HG03469 (cell line): ENCODE results near the gene FOSL1.
"Not testable (repeated sequence)": the region's sequence is repeated elsewhere in the genome, so short reads cannot be mapped to it uniquely, and the experiment has no call there.

Source experiments
- ATAC-seq: cut with Tn5 transposase; IDR thresholded peaks from one replicate; pipeline ENCODE4 v1.9.1; 2021; ENCODE audit warnings: mild to moderate bottlenecking, moderate library complexity, moderate number of reproducible peaks; ENCODE audit not compliant: unreplicated experiment

Gene FOSL1

DNA sequence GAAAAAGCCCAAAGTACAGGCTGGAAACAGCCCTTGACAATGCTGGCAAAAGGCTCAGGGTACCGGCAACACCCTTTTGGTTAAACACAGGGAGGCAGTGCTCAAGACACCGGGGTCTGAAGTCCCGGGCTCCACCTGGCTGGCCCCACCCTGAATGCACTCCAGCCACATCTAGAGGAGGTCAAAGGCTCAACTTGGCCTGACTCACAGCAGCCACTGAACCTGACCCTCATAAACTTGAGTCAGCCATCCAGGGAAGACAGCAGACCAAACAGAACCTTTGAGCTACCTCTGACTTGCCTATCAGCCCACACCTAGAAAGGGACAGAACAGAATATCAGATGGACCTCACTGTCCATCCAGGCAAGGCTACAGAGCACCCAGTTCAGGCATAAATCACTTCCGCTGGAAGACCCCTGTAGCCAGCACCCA lies 46.0 kb downstream of the FOSL1 start:
- no peak for ATAC-seq

DNA sequence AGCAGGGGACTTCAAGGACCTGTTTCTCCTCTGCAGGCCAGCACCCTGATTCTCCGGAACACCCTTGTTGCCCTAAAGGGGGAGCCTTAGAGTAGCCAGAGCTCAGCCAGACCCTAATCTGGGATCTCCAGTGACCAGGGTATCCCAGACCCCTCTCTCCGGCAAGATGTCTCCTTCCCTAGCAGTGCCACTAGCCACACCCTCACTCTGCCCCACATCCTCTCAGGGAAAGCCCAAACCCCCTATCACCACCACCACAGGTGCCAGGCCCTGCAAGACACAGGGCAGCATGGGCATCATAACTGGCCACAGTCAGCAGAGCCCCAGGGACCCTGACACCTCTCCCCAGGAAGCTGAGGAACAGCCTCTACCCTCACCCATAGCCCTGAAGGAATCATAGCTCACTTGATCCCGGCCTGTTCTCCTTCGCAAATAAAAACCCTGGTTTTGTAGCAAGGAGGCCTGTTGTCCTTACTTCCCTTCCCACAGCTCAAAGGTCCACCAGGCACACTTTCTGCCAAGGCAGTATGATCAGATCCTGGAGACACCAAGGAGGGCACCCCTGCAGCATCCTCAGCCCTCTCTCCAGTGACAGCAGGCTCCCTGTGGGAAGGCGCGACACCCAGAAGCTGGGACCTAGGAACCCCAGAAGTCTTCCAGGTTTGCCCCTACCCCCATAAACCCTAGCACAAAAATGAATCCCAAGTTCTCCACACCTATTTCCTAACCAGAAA lies 46.8 kb downstream of the FOSL1 start:
- no peak for ATAC-seq

- no peak for ATAC-seq
Observed at GRCh38 chr11:65852508-65853245, 47.5 kb downstream of the FOSL1 start.

DNA sequence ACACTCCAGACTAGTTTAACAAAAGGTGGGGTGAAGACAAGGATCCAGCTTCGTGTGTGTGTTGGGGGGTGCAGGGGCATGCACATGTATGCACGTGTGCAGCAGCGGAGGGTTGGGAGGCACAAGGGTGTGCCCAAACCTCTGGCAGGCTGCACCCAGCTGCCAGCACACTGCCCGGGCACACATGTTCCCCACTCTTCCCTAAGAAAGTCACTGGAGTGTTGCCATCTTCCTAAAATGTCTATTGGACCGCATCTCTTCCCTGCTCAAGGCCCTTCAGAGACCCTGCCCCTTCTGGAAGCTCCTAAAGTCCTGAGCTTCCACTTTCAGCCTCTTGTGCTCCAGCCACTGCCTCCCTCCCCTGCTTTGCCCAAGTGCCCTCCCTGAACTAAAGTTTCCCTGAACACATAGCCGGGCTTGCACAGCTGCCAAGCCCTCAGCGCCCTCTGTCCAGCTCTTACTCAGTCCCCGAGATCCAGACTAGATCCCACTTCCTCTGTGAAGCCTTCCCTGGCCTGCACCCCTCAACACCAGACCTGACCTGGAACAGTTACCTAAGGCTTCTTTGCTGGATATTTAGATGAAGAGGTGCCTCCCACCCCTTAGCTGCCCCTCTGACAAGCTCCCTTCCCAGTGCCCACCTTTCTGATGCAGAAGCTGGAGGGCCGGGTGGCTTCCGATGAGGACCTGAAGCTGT lies 48.2 kb downstream of the FOSL1 start:
- ATAC-seq = no peak

DNA sequence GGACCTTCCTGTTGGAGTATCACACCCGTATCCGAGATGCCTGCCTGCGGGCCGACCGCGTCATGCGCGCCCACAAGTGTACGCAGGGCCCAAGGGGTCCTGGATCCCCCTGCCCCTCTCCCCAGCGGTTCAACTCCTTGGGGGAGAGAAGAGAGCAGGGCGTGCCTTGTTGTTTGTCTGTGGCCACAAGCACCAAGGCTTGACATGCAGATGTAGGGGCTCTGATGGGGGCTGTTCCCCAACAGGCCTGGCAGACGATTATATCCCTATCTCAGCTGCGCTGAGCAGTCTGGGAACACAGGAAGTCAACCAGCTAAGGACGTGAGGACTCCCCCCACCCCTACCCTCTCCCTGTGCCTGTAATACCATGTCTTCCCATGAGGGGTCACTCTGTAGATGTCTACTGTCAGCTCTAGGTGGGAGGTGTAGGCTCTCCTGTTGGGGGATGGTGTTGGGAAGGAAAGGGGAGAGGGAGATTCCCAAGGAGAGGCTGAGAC lies 49.1 kb downstream of the FOSL1 start:
- no peak for ATAC-seq

DNA sequence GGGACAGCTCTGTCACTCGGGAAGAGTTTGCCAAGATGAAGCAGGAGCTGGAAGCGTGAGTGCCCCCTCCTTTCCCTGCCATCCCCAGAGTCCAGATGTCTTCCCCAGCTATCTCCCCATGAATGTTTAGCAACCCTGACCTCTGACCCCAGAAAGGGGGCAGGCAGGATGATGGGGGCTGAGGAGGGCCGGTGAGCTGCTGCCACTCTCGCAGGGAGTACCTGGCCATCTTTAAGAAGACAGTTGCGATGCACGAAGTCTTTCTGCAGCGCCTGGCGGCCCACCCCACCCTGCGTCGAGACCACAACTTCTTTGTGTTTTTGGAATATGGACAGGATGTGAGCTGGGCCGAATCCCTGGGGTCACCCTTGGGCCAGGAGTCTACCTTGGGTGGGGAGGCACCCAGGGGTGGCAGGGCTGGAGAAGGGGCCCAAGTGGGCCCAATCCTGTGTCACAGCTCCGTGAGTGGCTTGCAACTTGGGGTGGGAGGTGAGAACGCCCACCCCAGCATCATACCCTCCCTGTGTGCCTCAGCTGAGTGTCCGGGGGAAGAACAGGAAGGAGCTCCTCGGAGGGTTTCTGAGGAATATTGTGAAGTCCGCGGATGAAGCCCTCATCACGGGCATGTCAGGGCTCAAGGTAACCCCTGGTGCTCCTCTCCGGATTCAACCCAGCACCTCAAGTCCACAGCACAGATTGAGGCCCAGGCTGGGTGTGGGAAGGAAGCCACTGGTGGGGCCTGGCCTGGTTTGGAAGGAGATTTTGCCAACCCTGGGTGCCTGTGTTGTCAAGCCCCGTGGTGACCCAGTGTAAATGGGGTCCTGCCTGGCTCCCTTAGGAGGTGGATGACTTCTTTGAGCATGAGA lies 49.7 kb downstream of the FOSL1 start:
- no peak for ATAC-seq

DNA sequence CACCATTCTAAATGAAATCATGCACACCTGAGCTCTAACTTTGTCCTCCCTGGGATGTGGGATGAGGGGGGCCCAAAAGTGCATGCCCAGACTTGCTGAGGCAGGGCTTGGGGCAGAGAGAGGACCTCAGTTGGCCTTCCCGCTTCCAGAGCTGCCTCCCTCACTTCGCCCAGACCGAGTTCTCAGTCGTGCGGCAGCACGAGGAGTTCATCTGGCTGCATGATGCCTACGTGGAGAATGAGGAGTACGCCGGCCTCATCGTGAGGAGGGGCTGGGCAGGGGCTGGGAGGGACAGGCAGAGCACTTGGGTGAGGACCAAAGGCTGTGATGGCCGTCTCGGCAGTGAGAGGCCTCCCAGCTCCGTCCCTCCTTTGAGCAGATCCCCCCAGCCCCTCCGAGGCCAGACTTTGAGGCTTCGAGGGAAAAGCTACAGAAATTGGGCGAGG lies 50.4 kb downstream of the FOSL1 start:
- ATAC-seq = no peak

DNA sequence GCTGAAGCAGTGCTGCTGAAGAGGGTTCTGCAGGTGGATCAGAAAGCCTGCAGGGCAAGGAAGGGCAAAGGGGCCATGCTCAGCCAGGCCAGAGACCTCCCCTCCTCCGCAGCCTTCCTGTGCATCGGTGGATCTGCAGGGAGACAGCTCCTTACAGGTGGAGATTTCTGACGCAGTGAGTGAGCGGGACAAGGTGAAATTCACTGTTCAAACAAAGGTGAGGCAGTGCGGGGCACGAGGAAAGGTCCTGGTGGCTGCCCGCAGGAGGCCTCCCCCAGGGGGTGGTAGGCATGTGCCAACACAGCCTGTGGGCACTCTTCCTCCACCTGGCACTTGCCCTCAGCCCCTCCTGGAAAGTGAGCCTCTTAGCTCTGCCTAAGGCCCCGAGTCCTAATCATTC lies 50.8 kb downstream of the FOSL1 start:
- no peak for ATAC-seq

GRCh38 chr11:65848693-65849092 lies 51.5 kb downstream of the FOSL1 start:
- not testable (repeated sequence) for ATAC-seq

DNA sequence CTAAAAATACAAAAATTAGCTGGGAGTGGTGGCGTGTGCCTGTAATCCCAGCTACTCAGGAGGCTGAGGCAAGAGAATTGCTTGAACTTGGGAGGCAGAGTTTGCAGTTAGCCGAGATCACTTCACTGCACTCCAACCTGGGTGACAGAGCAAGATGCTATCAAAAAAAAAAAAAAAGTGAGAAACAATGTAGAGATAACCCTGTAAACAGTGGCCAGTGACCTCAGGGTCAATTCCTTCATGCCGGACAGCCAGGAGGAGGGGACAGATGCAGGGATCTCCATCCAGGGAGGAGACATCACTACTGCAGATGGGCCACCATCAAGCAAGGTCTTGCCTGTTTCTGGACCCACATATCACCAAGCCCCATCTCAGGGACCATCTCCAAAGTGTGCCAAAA lies 52.4 kb downstream of the FOSL1 start:
- ATAC-seq = no peak

- no peak for ATAC-seq
Observed at GRCh38 chr11:65844231-65844872, 55.8 kb downstream of the FOSL1 start.

DNA sequence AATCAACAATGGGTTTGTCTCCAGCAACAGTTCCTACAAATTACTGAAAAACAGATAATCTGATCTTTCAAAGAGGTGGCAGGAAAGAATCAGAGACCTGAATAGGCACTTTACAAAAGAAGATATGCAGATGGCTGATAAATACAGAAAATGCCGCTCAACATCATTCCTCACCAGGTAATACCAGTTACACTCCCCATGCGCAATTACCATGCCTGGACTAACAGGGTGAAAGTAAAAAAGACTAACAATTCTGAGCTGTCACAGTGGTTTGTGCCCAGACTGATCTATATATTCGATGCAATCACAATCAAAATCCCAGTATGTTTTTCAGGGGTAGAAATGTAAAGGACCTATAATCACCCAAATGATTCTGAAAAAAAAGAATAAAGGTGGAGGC lies 56.4 kb downstream of the FOSL1 start:
- no peak for ATAC-seq

DNA sequence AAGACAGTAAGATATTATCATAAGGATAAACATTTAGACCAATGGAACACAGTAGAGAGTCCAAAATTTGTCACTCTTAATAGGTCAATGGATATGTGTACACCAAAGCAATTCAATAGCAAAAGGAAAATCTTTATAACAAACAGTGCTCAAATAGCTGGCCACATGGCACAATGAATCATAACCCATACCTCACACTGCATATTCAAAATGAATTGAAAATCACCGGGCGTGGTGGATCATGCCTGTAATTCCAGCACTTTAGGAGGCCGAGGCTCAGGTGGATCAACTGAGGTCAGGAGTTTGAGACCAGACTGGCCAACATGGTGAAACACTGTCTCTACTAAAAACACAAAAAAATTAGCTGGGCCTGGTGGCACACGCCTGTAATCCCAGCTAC lies 58.0 kb downstream of the FOSL1 start:
- ATAC-seq = no peak
